ENCODE data around the gene VCP. TPM values are rescaled to one million over a fixed set of nuclear protein-coding genes. Genes with fewer than 3 reads are reported as not detected.
A peak's percentile ranks its signal among the peaks of the same experiment; 100 is the strongest.

VCP gene
- total and polyA plus RNA-seq, 9 of the 15 experiments (the other 6 are each of a cell fraction or from before 2014, with no cell fraction given), result 7.1 to 257 (median 199) TPM

- TF ChIP-seq ZNF561 (CRISPR knock-in tag; conservative IDR thresholded peaks at IDR 0.05) (no peak), POLR2AphosphoS2 (IDR thresholded peaks at IDR 0.05; ENCODE audit: low read length) (0 out of 2 replicates have a peak, but pooled peaks have one; percentile 78), SP1 (CRISPR knock-in tag; IDR thresholded peaks at IDR 0.05) (no peak), OTX1 (CRISPR knock-in tag; IDR thresholded peaks at IDR 0.05) (no peak), ZNF184 (CRISPR knock-in tag; IDR thresholded peaks at IDR 0.05) (no peak), POLR2G (IDR thresholded peaks at IDR 0.05; ENCODE audit: low read depth, low read length) (peak; percentile 95), HCFC1 (IDR thresholded peaks at IDR 0.05; ENCODE audit: low read depth, low read length) (peak; percentile 89), SOX6 (IDR thresholded peaks at IDR 0.05) (peak; percentile 37; the same call in 1 of the 2 replicates), ERF (CRISPR knock-in tag; IDR thresholded peaks at IDR 0.05) (0 out of 2 replicates have a peak, but pooled peaks have one; percentile 52), HDGF (IDR thresholded peaks at IDR 0.05) (no peak), ATF7 (IDR thresholded peaks at IDR 0.05) (peak; percentile 57; the same call in 1 of the 2 replicates), POLR2A (conservative IDR thresholded peaks at IDR 0.05) (peak; percentile 75), GABPB1 (CRISPR knock-in tag; IDR thresholded peaks at IDR 0.05) (peak; percentile 63; the same call in 1 of the 2 replicates), ATF4 (CRISPR knock-in tag; IDR thresholded peaks at IDR 0.05) (no peak), TAL1 (IDR thresholded peaks at IDR 0.05) (no peak), ZFP1 (CRISPR knock-in tag; IDR thresholded peaks at IDR 0.05) (no peak), ZNF445 (CRISPR knock-in tag; IDR thresholded peaks at IDR 0.05; ENCODE audit: low read depth) (peak; percentile 14; the same call in 1 of the 2 replicates), BCLAF1 (IDR thresholded peaks at IDR 0.05; ENCODE audit: borderline replicate concordance in 1 of 2, control insufficient read depth in 1 of 2, low read depth in 2 of 2, low read length in 1 of 2) (no peak), RFX7 (CRISPR knock-in tag; IDR thresholded peaks at IDR 0.05) (no peak), MYNN (IDR thresholded peaks at IDR 0.05) (0 out of 2 replicates have a peak, but pooled peaks have one; percentile 7), MYNN (CRISPR knock-in tag; IDR thresholded peaks at IDR 0.05) (no peak)
- TF ChIP-seq, protein P1, sequence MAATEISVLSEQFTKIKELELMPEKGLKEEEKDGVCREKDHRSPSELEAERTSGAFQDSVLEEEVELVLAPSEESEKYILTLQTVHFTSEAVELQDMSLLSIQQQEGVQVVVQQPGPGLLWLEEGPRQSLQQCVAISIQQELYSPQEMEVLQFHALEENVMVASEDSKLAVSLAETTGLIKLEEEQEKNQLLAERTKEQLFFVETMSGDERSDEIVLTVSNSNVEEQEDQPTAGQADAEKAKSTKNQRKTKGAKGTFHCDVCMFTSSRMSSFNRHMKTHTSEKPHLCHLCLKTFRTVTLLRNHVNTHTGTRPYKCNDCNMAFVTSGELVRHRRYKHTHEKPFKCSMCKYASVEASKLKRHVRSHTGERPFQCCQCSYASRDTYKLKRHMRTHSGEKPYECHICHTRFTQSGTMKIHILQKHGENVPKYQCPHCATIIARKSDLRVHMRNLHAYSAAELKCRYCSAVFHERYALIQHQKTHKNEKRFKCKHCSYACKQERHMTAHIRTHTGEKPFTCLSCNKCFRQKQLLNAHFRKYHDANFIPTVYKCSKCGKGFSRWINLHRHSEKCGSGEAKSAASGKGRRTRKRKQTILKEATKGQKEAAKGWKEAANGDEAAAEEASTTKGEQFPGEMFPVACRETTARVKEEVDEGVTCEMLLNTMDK (IDR thresholded peaks at IDR 0.05; ENCODE audit: borderline replicate concordance, insufficient read depth, low read depth, low read length, poor library complexity, severe bottlenecking), result no peak
- TF ChIP-seq, protein P2, sequence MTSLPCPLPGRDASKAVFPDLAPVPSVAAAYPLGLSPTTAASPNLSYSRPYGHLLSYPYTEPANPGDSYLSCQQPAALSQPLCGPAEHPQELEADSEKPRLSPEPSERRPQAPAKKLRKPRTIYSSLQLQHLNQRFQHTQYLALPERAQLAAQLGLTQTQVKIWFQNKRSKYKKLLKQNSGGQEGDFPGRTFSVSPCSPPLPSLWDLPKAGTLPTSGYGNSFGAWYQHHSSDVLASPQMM (CRISPR knock-in tag; IDR thresholded peaks at IDR 0.05), result no peak
Measured at GRCh38 chr9:35079426-35080341, 7.3 kb upstream of the VCP start, which contains the start of gene FANCG (continued).

All from K562 (cell line).